Measurements from ENCODE around the gene STXBP3.

Gene STXBP3

DNA sequence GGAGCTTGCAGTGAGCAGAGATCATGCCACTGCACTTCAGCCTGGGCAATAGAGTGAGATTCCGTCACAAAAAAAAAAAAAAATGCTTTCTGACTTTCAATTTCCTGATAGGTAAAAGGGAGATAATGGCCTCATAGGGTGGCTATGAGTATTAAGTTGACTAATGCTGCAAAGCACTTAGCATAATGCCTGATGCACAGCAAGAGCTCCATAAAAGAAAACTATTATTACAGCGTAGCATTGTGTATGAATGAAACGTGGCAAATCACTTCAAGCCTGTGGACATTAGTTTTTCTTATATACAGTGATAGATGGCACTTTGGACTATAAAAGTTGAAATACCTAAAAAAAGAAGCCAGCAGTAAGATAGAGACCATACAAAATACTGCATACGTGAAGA is 17.0 kb upstream of the STXBP3 start:
- Histone ChIP-seq H3K27ac (ENCODE audit: insufficient read depth, low read depth, low read length, poor library complexity, severe bottlenecking) (no peak overlapping the region), H3K4me3 (ENCODE audit: insufficient read depth, low read depth, low read length) (no peak overlapping the region), H3K4me1 (ENCODE audit: control insufficient read depth, insufficient read depth, low read length) (no peaks in the 10 kb centered on the region), H3K9me3 (ENCODE audit: control insufficient read depth, low read length) (no peaks in the 10 kb centered on the region), H3K27me3 (ENCODE audit: control insufficient read depth, insufficient read depth, low read length, poor library complexity, severe bottlenecking) (no peaks in the 10 kb centered on the region), H3K36me3 (ENCODE audit: control insufficient read depth, insufficient read depth, low read length) (no peaks in the 10 kb centered on the region)
- 95 to 97% methylated on average over 4 of the region's 4 CpGs for WGBS, 2 experiments

DNA sequence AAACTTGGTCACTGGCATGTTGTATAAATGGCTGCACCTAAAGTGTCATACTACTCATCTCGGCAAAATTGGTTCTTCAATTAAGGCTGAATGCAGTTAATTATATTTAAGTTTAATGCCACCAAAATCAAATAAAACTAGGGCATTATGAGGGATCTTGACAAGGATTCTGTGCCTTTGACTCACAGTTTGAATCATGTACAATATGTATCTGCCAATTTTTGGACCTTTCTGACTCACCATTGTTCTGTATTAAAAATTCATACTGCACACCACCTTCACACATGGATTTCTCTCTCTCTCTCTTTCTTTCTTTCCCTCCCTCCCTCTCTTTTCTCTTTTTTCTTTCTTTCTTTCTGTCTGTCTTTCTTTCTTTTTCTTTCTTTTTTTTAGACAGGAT is 14.1 kb upstream of the STXBP3 start:
- Histone ChIP-seq H3K27ac (ENCODE audit: insufficient read depth, low read depth, low read length, poor library complexity, severe bottlenecking) (no peak overlapping the region), H3K36me3 (ENCODE audit: control insufficient read depth, insufficient read depth, low read length) (no peaks in the 10 kb centered on the region), H3K4me1 (ENCODE audit: control insufficient read depth, insufficient read depth, low read length) (no peaks in the 10 kb centered on the region), H3K4me3 (ENCODE audit: insufficient read depth, low read depth, low read length) (no peak overlapping the region), H3K9me3 (ENCODE audit: control insufficient read depth, low read length) (no peaks in the 10 kb centered on the region), H3K27me3 (ENCODE audit: control insufficient read depth, insufficient read depth, low read length, poor library complexity, severe bottlenecking) (no peaks in the 10 kb centered on the region)
- 100% methylated on average over 1 of the region's 1 CpG for WGBS, 2 experiments

DNA sequence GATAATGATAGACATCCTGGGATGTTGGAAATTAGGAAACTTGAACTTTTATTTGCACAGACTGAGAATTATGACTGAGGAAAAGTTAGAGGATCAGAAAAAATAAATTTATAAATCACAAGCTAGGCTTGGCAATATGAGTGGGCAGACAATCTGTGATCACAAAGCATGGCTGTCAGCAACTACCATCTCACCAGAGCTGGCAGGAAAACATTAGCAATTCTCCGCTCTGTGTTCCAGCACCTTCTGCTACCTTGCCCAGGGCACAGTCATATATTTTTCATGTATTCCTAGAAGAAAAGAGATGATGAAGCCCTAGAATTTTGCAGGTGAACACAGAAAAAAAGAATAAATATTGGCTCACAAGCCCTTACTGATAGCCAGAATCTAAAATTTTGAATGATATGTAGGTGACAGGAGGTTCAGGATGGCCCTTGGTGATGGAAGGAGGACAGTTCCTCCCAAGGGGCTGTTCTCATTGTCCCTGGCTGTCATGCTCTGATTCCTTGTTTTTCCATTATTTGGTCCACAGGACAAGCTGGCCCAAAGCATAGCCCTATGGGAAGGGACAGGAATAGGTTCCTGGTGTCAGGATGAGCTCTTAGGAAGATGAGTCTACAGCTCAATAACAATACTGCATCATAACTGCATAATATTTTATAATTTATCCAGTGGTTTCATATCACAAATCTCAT is 12.2 kb upstream of the STXBP3 start:
- Histone ChIP-seq H3K9me3 (ENCODE audit: control insufficient read depth, low read length) (no peaks in the 10 kb centered on the region), H3K27ac (ENCODE audit: insufficient read depth, low read depth, low read length, poor library complexity, severe bottlenecking) (no peak overlapping the region), H3K4me3 (ENCODE audit: insufficient read depth, low read depth, low read length) (no peak overlapping the region), H3K4me1 (ENCODE audit: control insufficient read depth, insufficient read depth, low read length) (no peaks in the 10 kb centered on the region), H3K27me3 (ENCODE audit: control insufficient read depth, insufficient read depth, low read length, poor library complexity, severe bottlenecking) (no peaks in the 10 kb centered on the region), H3K36me3 (ENCODE audit: control insufficient read depth, insufficient read depth, low read length) (no peaks in the 10 kb centered on the region)
- WGBS, 2 experiments = 94 to 100% methylated on average over 1 of the region's 1 CpG

DNA sequence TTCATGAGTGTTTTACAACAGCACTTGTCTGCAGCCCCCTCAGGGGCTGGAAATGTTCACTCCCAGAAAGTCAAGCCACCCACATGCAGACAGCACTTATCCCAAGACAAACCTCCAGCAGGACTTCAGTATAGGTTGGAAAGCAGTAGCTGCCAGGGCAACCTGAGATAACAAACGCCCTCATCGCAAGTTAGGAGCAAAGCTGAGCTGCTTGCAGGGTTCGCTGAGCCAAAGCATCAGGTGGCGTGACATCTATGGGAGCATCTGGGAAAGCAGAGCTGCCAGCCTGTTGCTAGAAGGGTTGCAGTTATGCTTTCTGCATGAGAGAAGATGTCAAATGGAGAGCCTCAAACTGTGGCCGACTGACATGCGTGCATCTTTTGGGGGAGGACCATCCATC is 4.2 kb upstream of the STXBP3 start:
- Histone ChIP-seq H3K4me1 (ENCODE audit: control insufficient read depth, insufficient read depth, low read length) (peaks cover 9% of the 10 kb centered on the region), H3K36me3 (ENCODE audit: control insufficient read depth, insufficient read depth, low read length) (no peaks in the 10 kb centered on the region)
- WGBS, 2 experiments = 91 to 93% methylated on average over 6 of the region's 6 CpGs

DNA sequence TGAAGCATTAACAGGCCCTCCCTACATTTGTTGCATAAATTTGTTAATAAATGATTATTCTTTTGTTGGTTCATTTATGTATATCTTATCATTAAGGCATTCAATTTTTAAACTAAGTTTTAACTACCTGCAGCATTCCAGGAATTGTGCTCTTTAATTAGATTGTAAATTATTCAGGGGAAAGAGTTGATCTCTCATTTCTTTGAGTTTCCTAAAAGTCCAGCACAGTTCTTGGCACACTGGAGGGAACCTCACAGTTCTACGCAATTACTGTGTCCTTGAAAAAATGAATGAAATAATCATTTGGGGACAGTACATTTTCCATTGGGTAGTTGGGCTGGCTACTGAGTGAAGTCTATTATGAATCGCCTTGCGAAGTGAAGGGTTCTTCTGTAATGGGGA is 493 bp upstream of the STXBP3 start:
- no peaks in the 10 kb centered on the region for H3K36me3 ChIP-seq (ENCODE audit: control insufficient read depth, insufficient read depth, low read length)
- H3K4me3 ChIP-seq (ENCODE audit: insufficient read depth, low read depth, low read length) = peak overlapping the region; percentile 80
- no peak overlapping the region for H3K27ac ChIP-seq (ENCODE audit: insufficient read depth, low read depth, low read length, poor library complexity, severe bottlenecking)
- peaks cover 9% of the 10 kb centered on the region for H3K4me1 ChIP-seq (ENCODE audit: control insufficient read depth, insufficient read depth, low read length)
- H3K9me3 ChIP-seq (ENCODE audit: control insufficient read depth, low read length) = no peaks in the 10 kb centered on the region
- 55 to 56% methylated on average over 3 of the region's 3 CpGs for WGBS, 2 experiments
- H3K27me3 ChIP-seq (ENCODE audit: control insufficient read depth, insufficient read depth, low read length, poor library complexity, severe bottlenecking) = peaks cover 4% of the 10 kb centered on the region

More for the DNA sequence above, 4.2 kb upstream of the STXBP3 start:
- H3K27me3 ChIP-seq (ENCODE audit: control insufficient read depth, insufficient read depth, low read length, poor library complexity, severe bottlenecking) = peaks cover 4% of the 10 kb centered on the region
- no peak overlapping the region for H3K4me3 ChIP-seq (ENCODE audit: insufficient read depth, low read depth, low read length)
- no peak overlapping the region for H3K27ac ChIP-seq (ENCODE audit: insufficient read depth, low read depth, low read length, poor library complexity, severe bottlenecking)
- no peaks in the 10 kb centered on the region for H3K9me3 ChIP-seq (ENCODE audit: control insufficient read depth, low read length)

DNA sequence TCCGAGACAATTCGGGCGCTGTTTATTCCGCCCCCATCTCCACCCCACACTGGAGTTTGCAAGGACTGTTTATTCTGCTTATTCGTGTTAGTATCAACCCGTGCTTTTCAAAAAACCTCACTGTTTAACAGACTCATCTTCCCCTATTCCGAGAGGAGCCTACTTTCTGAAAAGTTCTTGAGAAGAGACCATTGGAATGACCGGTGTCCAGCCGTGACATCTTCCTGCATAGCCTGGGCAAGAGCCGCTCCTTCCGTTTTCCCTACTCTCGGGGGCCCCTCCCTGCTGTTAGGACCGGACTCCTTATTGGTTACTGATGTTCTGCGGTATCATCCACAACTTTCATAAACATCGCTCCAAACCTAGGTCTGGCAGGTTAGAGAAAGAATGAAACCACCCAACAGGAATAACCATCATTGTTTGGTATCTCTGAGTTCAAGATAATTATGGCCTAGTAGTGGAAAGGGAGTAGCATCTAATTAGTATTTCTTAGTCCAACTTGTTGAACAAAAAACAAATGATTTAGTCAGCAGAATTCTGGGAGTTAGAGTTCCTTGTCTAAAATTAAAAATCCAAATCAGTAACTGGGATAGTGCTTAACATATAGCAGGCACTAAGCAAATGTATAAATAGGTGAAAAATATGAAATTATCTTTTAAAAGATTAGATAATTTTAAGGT is 837 bp downstream of the STXBP3 start:
- Histone ChIP-seq H3K27me3 (ENCODE audit: control insufficient read depth, insufficient read depth, low read length, poor library complexity, severe bottlenecking) (peaks cover 4% of the 10 kb centered on the region), H3K27ac (ENCODE audit: insufficient read depth, low read depth, low read length, poor library complexity, severe bottlenecking) (peak overlapping the region; percentile 51), H3K4me1 (ENCODE audit: control insufficient read depth, insufficient read depth, low read length) (no peaks in the 10 kb centered on the region), H3K9me3 (ENCODE audit: control insufficient read depth, low read length) (no peaks in the 10 kb centered on the region), H3K36me3 (ENCODE audit: control insufficient read depth, insufficient read depth, low read length) (no peaks in the 10 kb centered on the region), H3K4me3 (ENCODE audit: insufficient read depth, low read depth, low read length) (peak overlapping the region; percentile 80)
- WGBS, 2 experiments = 0% methylated on average over 15 of the region's 15 CpGs

DNA sequence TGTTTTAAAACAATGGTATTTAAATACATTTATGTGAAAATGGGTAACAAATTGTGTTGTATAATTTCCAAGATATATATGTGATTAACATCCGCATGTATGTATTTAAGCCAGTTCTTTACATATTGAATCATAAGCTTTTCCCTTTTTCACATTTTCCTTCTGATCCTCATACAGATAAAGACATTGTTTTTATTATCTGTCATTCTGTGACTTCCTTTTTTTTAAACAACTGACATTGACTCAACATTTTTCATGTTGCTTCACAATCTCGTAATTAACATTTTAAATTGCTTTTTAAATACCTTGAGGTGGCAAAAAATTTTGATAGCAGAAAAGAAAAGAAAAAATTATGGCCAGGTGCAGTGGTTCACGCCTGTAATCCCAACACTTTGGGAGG is 1.4 kb downstream of the STXBP3 start:
- WGBS, 2 experiments = 99 to 100% methylated on average over 1 to 3 of the region's 3 CpGs
- no peaks in the 10 kb centered on the region for H3K9me3 ChIP-seq (ENCODE audit: control insufficient read depth, low read length)
- peaks cover 4% of the 10 kb centered on the region for H3K27me3 ChIP-seq (ENCODE audit: control insufficient read depth, insufficient read depth, low read length, poor library complexity, severe bottlenecking)
- H3K27ac ChIP-seq (ENCODE audit: insufficient read depth, low read depth, low read length, poor library complexity, severe bottlenecking) = no peak overlapping the region
- H3K4me3 ChIP-seq (ENCODE audit: insufficient read depth, low read depth, low read length) = no peak overlapping the region
- H3K4me1 ChIP-seq (ENCODE audit: control insufficient read depth, insufficient read depth, low read length) = no peaks in the 10 kb centered on the region
- H3K36me3 ChIP-seq (ENCODE audit: control insufficient read depth, insufficient read depth, low read length) = no peaks in the 10 kb centered on the region

DNA sequence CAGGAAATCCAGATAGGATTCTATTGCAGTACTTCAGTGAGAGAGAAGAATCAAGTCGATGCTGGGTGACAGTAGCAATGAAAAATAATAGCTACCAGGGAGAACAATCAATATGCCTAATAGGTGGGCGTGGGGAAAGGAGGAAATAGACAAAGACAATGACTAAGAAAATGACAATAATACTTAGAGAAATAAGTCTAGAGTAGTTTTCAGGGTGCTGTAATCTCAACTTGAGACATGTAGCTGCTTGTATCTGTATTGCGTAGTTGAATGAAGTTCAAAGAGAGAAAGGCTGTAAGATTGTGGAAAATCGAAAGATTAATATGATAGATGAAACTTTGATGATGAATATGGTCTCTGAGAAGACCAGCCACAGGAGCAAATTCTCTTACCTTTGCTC is 2.6 kb downstream of the STXBP3 start:
- Histone ChIP-seq H3K27me3 (ENCODE audit: control insufficient read depth, insufficient read depth, low read length, poor library complexity, severe bottlenecking) (peaks cover 4% of the 10 kb centered on the region), H3K4me1 (ENCODE audit: control insufficient read depth, insufficient read depth, low read length) (no peaks in the 10 kb centered on the region)
- WGBS, 2 experiments = 94 to 95% methylated on average over 4 of the region's 4 CpGs

DNA sequence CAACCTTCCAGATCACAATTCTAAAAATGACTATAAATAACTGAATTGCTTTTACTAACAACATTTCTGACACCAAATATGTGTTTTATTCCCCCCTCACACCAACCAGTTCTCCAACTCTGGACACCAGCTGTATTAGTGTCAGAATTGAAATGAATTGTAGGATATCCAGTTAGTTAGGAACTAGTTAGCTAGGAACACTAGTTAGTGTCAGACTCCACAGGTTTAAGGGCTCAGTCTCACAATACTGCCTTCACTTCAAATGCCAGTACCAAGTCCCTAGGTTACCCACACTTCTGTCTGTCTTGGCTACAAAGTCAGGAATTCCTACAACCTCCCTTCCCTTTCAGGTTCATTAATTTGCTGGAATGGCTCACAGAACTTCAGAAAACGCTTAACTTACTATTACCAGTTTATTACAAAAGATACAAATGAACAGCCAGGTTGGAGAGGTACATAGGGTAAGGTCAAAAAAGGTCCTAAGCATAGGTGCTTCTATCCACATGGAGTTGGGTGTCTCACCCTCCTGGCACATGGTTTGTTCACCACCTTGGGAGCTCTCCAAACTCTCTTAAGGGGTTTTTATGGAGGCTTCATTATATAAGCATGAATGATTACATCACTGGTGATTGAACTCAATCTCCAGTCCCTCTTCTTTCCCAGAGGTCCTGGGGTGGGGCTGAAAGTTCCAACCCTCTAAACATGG is 4.2 kb downstream of the STXBP3 start:
- Histone ChIP-seq H3K4me3 (ENCODE audit: insufficient read depth, low read depth, low read length) (no peak overlapping the region), H3K27ac (ENCODE audit: insufficient read depth, low read depth, low read length, poor library complexity, severe bottlenecking) (peak overlapping the region; percentile 30)
- 83 to 93% methylated on average over 1 of the region's 1 CpG for WGBS, 2 experiments

More for the DNA sequence above, 2.6 kb downstream of the STXBP3 start:
- H3K4me3 ChIP-seq (ENCODE audit: insufficient read depth, low read depth, low read length) = no peak overlapping the region
- no peaks in the 10 kb centered on the region for H3K9me3 ChIP-seq (ENCODE audit: control insufficient read depth, low read length)
- H3K27ac ChIP-seq (ENCODE audit: insufficient read depth, low read depth, low read length, poor library complexity, severe bottlenecking) = no peak overlapping the region
- peaks cover 2% of the 10 kb centered on the region for H3K36me3 ChIP-seq (ENCODE audit: control insufficient read depth, insufficient read depth, low read length)

DNA sequence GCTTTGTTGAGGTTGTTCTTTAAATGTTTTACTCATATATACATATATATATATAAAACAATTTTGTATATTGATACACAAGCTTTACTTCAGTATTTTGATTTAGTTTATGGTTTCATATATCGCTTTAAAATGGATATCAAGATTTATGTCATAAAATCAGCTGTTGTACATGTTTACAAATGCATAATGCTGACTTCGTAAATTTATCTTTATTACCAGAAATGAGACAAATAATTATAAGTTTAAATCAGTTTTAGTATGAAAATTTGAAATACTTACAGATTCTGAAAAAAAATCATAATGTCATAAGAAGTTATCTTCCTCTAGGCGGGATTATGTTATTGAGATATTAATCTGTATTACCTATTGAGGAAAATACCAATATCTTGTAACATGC is 6.9 kb downstream of the STXBP3 start:
- peaks cover 4% of the 10 kb centered on the region for H3K36me3 ChIP-seq (ENCODE audit: control insufficient read depth, insufficient read depth, low read length)
- no peaks in the 10 kb centered on the region for H3K9me3 ChIP-seq (ENCODE audit: control insufficient read depth, low read length)
- no peaks in the 10 kb centered on the region for H3K27me3 ChIP-seq (ENCODE audit: control insufficient read depth, insufficient read depth, low read length, poor library complexity, severe bottlenecking)
- no peak overlapping the region for H3K4me3 ChIP-seq (ENCODE audit: insufficient read depth, low read depth, low read length)
- WGBS, 2 experiments = no CpG with 5 or more reads among the region's 3 CpGs
- no peaks in the 10 kb centered on the region for H3K4me1 ChIP-seq (ENCODE audit: control insufficient read depth, insufficient read depth, low read length)
- H3K27ac ChIP-seq (ENCODE audit: insufficient read depth, low read depth, low read length, poor library complexity, severe bottlenecking) = no peak overlapping the region

More for the DNA sequence above, 4.2 kb downstream of the STXBP3 start:
- H3K4me1 ChIP-seq (ENCODE audit: control insufficient read depth, insufficient read depth, low read length) = no peaks in the 10 kb centered on the region
- peaks cover 3% of the 10 kb centered on the region for H3K27me3 ChIP-seq (ENCODE audit: control insufficient read depth, insufficient read depth, low read length, poor library complexity, severe bottlenecking)
- no peaks in the 10 kb centered on the region for H3K9me3 ChIP-seq (ENCODE audit: control insufficient read depth, low read length)
- peaks cover 4% of the 10 kb centered on the region for H3K36me3 ChIP-seq (ENCODE audit: control insufficient read depth, insufficient read depth, low read length)
